LNCaP clone FGC (cell line): Measurements from ENCODE around the gene ALDOA.
"Not testable (repeated sequence)": the region's sequence is repeated elsewhere in the genome, so short reads cannot be mapped to it uniquely, and the experiment has no call there.

ENCODE experiments used
- DNase-seq: peaks from one replicate; pipeline ENCODE4 v3.0.0-alpha.2; 2011; ENCODE audit warnings: low read depth
- H3K4me3 ChIP-seq: 2 replicates; pipeline ENCODE4 v1.5.1; 2011; ENCODE audit warnings: mild to moderate bottlenecking, low read depth, low read length, control low read depth
- CTCF ChIP-seq: IDR thresholded peaks from 2 replicates; pipeline ENCODE4 v1.5.1; 2012; ENCODE audit warnings: mild to moderate bottlenecking; ENCODE audit not compliant: control insufficient read depth, insufficient read depth; ENCODE audit errors: extremely low read depth

ALDOA gene

GRCh38 chr16:30030011-30030685, 35.4 kb upstream of the ALDOA start:
- no peak for DNase-seq
- H3K4me3 ChIP-seq, result no peak overlapping the region
- no peak for TF ChIP-seq CTCF

GRCh38 chr16:30030841-30031413, 34.6 kb upstream of the ALDOA start, which contains the start of gene TLCD3B:
Gene TLCD3B (minus strand): TSS chr16:30031271. CDS start chr16:30030527, 744 bp downstream.
- no peak within 1 kb of the TSS for H3K4me3 ChIP-seq
- DNase-seq, result no peak
- TF ChIP-seq CTCF, result no peak

GRCh38 chr16:30031477-30031918, 34.1 kb upstream of the ALDOA start:
- no peak overlapping the region for H3K4me3 ChIP-seq
- DNase-seq, result no peak
- no peak for TF ChIP-seq CTCF

GRCh38 chr16:30032083-30032819, 33.3 kb upstream of the ALDOA start:
- peak; percentile 86 for TF ChIP-seq CTCF
- DNase-seq, result peak; percentile 26
- H3K4me3 ChIP-seq, result no peak overlapping the region

GRCh38 chr16:30033270-30033669, 32.3 kb upstream of the ALDOA start:
- no peak for DNase-seq
- no peak overlapping the region for H3K4me3 ChIP-seq
- no peak for TF ChIP-seq CTCF

- TF ChIP-seq CTCF, result no peak
- no peak for DNase-seq
- no peak overlapping the region for H3K4me3 ChIP-seq
These were observed 25.3 kb upstream of the ALDOA start for GRCh38 chr16:30040221-30040620.

- H3K4me3 ChIP-seq, result not testable (repeated sequence)
These were observed 24.9 kb upstream of the ALDOA start for GRCh38 chr16:30040690-30041089.

More at GRCh38 chr16:30040690-30041089, 24.9 kb upstream of the ALDOA start:
- not testable (repeated sequence) for DNase-seq
